GM12874 (cell line): Measurements from ENCODE around the gene CCDC148.

ENCODE experiments used
- CTCF ChIP-seq: IDR thresholded peaks from 2 replicates; pipeline ENCODE4 v1.5.1; 2011; ENCODE audit warnings: low read depth, mild to moderate bottlenecking, control low read depth, low read length, moderate library complexity; ENCODE audit not compliant: insufficient read depth

CCDC148 gene

DNA sequence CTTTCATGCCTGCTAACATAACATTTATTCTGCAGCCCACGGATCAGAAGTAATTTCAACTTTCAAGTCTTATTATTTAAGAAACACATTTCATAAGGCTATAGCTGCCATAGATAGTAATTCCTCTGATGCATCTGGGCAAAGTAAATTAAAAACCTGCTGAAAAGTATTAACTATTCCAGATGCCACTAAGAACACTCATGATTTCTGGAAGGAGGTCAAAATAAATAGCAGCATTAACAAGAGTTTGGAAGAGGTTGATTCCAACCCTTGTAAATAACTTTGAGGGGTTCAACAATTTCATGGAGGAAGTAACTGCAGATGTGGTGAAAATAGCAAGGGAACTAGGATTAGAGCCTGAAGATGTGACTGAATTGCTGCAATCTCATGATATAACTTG, 77.6 kb downstream of the CCDC148 start:
- TF ChIP-seq CTCF: no peak

DNA sequence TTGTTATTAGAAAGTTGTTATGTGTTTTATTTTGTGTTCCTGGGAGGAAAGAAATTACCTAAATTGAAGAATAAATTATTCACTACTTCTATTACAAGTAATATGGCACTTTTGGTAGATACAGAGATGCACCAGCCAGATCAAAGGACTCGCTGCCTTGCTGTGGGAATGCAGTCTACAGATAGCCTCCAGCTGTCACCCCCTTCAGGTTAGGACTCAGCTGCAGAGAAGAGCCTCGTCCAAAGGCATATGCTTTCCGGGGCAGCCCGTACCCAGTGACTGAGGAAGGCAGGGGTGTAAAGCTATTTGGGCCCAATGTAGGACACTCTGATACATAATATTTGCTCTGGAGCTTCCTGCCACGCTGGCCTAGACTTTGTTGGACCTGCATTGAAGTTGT, 90.2 kb downstream of the CCDC148 start:
- TF ChIP-seq CTCF: no peak

DNA sequence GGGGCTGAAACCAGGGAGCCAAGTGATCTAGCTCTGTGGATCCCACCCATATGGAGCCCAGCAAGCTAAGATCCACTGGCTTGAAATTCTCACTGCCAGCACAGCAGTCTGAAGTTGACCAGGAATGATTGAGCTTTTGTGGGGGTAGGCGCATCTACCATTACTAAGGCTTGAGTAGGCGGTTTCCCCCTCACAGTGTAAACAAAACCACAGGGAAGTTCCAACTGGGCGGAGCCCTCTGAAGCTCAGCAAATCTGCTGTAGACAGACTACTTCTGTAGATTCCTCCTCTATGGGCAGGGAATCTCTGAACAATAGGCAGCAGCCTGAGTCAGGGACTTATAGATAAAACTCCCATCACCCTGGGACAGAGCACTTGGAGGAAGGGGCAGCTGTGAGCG, 96.7 kb downstream of the CCDC148 start:
- no peak for TF ChIP-seq CTCF

DNA sequence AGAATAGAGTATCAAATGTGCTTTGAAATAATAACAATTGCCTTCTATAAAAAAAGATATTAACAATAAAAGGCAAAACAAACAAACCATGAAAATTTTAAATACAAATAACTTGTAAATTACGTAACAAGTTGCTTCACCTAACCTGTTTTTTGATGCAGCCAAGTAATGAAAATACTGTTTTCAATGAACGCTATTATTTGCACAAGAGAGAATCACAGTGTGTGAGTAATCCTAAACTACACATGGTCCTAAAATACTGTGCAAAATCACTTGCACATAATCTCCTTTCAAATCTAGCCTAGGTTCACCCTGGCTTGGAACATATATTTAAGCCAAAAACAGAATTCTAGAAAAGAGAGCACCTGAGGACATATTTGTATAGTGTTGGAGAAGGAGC, 98.9 kb downstream of the CCDC148 start:
- no peak for TF ChIP-seq CTCF

DNA sequence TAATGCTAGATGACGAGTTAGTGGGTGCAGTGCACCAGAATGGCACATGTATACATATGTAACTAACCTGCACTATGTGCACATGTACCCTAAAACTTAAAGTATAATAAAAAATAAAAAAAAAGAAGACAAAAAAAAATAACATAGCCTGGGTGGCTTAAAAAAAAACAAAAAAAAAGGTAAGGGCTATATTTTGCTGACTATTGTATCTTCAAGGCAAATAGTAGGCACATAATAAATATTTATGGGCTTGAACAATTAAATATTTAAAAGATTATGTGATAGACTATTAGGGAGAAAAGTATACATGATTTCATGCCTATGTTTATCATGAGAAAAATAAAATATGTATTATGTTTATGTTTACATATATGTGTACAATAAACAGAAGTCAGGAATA, 99.4 kb downstream of the CCDC148 start:
- TF ChIP-seq CTCF: no peak

- no peak for TF ChIP-seq CTCF
Measured at GRCh38 chr2:158346032-158346431, 110.5 kb downstream of the CCDC148 start.

GRCh38 chr2:158339513-158339912, 117.0 kb downstream of the CCDC148 start:
- no peak for TF ChIP-seq CTCF

DNA sequence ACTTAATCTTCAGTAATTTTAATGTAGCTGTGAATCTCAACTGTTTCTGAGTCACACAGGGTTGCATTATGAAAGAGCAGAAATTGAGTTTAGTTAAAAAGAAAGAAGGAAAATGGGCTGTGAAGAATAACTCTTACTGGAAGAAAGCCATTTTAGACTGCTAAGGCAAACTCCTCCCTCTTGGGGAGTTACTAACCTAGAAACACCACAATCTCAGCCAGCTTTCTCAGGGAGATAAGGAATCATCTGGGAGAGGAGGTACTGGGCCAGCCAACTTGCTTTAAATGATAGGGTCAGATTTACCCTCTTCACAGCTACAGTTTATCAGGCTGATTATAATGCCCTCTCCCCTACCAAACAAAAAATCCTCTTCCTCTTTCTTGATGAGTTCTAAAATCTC, 119.5 kb downstream of the CCDC148 start:
- no peak for TF ChIP-seq CTCF
